HG03575 (cell line): ENCODE data around the gene DCLRE1B.

Experiments
- ATAC-seq: cut with Tn5 transposase; IDR thresholded peaks from one replicate; pipeline ENCODE4 v1.9.1; 2021; ENCODE audit not compliant: unreplicated experiment, insufficient number of reproducible peaks, low FRiP score; ENCODE audit errors: extremely low read depth

Gene DCLRE1B

GRCh38 chr1:113886417-113887401 lies 18.4 kb upstream of the DCLRE1B start:
- ATAC-seq, result no peak

GRCh38 chr1:113887402-113888175 lies 17.5 kb upstream of the DCLRE1B start, which contains the start of gene BCL2L15:
Gene BCL2L15 (minus strand): TSS chr1:113887581. CDS start chr1:113887375, 206 bp downstream.
- no peak for ATAC-seq

- no peak for ATAC-seq
Observed at GRCh38 chr1:113890816-113891215, 14.3 kb upstream of the DCLRE1B start.

- no peak for ATAC-seq
Observed at GRCh38 chr1:113891631-113892220, 13.4 kb upstream of the DCLRE1B start.

GRCh38 chr1:113893267-113893666 lies 11.9 kb upstream of the DCLRE1B start:
- ATAC-seq, result no peak

- no peak for ATAC-seq
Observed at GRCh38 chr1:113895098-113895497, 10.0 kb upstream of the DCLRE1B start.

- no peak for ATAC-seq
Observed at GRCh38 chr1:113895961-113896360, 9.2 kb upstream of the DCLRE1B start.

GRCh38 chr1:113898241-113898814 lies 6.8 kb upstream of the DCLRE1B start:
- ATAC-seq, result no peak

GRCh38 chr1:113899111-113899510 lies 6.0 kb upstream of the DCLRE1B start:
- ATAC-seq, result no peak

GRCh38 chr1:113901191-113901590 lies 3.9 kb upstream of the DCLRE1B start:
- no peak for ATAC-seq

GRCh38 chr1:113903501-113904292 lies 1.4 kb upstream of the DCLRE1B start:
- no peak for ATAC-seq

GRCh38 chr1:113904293-113904673 lies 843 bp upstream of the DCLRE1B start:
- peak; percentile 14 for ATAC-seq

GRCh38 chr1:113905435-113905861 lies 322 bp downstream of the DCLRE1B start:
- ATAC-seq, result no peak

- no peak for ATAC-seq
Observed at GRCh38 chr1:113912594-113913311, 7.6 kb downstream of the DCLRE1B start.

- ATAC-seq, result no peak
Observed at GRCh38 chr1:113913312-113913668, 8.2 kb downstream of the DCLRE1B start.

GRCh38 chr1:113913887-113914664 lies 8.9 kb downstream of the DCLRE1B start:
- no peak for ATAC-seq

- no peak for ATAC-seq
Observed at GRCh38 chr1:113916974-113917373, 11.8 kb downstream of the DCLRE1B start.
